AG09309 (cell line): ENCODE results near the gene NPL.

Source experiments
- DNase-seq: peaks from one replicate; pipeline ENCODE4 v3.0.0-alpha.2; 2010; ENCODE audit warnings: low read depth
- H3K4me3 ChIP-seq: 2 replicates; pipeline ENCODE4 v1.5.1; 2011; ENCODE audit warnings: mild to moderate bottlenecking, low read depth, low read length, moderate library complexity; ENCODE audit not compliant: control insufficient read depth
- TF ChIP-seq, protein P1 (sequence below): IDR thresholded peaks from 2 replicates; pipeline ENCODE4 v1.5.1; 2011; ENCODE audit warnings: mild to moderate bottlenecking, low read depth, low read length, inconsistent platforms; ENCODE audit not compliant: insufficient read depth, control insufficient read depth; ENCODE audit errors: missing control alignments

Gene NPL, protein sequence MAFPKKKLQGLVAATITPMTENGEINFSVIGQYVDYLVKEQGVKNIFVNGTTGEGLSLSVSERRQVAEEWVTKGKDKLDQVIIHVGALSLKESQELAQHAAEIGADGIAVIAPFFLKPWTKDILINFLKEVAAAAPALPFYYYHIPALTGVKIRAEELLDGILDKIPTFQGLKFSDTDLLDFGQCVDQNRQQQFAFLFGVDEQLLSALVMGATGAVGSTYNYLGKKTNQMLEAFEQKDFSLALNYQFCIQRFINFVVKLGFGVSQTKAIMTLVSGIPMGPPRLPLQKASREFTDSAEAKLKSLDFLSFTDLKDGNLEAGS

DNA sequence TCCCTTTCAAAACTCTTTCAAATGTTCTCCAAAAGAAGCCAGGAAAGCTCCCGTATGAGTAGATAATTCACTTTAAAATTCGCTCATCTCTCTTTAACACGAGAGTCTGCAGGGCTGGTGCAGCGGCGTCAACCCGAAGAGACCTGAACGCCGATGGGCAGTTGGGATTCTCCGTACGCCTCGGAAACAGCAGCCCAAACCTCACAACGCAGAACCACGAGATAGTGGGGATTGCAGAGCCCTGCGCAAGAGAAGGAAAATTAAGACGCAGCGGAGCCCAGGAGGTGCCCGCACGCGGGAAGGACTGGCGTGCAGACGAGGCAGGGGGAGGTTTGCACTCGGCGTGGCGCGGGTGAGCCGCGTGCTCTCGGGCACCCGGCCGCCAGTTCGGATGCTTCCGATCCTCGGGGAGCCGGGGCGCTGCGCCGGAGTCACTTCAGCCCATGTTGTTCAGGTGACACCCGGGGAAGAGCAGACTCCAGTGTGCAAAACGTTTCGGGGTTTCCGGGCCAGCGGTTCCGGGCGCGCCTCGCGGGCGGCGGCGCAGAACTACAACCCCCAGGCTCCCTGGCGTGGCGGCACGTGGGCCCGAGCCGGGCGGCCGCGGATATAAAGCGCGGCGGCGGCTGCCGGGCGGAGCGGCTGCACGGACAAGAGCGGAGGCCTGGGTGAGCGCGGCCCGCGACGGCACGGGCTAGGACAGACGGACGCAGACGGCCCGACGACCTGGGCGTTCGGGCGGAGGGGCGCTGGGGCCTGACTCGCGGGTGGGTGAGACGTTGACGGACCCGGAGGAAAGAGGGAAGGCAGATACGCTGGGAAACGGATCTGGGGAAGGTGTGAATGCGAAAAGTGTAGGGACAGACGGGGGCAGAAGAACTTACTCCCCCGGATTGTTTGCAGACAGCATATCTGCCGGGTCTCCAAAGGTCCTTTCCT, at the start of gene NPL:
NPL (plus strand) TSS at position 636 of the 939 bp plus-strand sequence. CDS start 4,599 bp downstream, outside the sequence.
- no peak for DNase-seq
- H3K4me3 ChIP-seq: peak within 1 kb of the TSS; percentile 61
- TF ChIP-seq, protein P1, sequence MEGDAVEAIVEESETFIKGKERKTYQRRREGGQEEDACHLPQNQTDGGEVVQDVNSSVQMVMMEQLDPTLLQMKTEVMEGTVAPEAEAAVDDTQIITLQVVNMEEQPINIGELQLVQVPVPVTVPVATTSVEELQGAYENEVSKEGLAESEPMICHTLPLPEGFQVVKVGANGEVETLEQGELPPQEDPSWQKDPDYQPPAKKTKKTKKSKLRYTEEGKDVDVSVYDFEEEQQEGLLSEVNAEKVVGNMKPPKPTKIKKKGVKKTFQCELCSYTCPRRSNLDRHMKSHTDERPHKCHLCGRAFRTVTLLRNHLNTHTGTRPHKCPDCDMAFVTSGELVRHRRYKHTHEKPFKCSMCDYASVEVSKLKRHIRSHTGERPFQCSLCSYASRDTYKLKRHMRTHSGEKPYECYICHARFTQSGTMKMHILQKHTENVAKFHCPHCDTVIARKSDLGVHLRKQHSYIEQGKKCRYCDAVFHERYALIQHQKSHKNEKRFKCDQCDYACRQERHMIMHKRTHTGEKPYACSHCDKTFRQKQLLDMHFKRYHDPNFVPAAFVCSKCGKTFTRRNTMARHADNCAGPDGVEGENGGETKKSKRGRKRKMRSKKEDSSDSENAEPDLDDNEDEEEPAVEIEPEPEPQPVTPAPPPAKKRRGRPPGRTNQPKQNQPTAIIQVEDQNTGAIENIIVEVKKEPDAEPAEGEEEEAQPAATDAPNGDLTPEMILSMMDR: no peak

DNA sequence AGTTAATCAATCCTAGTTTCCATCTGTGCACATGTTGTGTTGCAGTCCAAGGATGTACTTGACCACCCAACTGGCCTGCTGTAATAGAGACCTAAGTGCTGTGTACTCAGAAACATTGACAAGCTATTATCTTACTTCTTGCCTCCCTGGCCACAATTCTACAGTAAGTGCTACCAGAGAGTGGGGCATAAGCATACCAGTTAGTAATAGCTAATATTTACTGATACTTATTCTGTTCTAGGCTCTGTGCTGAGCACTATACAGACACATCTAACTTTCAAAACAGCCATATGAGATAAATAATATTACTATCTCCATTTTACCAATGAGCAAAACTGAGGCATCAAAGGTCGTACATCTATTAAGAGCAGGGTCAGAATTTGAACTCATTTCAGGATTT, 49.5 kb upstream of the NPL start:
- TF ChIP-seq, protein P1: no peak
- DNase-seq: no peak
- H3K4me3 ChIP-seq: no peak overlapping the region

DNA sequence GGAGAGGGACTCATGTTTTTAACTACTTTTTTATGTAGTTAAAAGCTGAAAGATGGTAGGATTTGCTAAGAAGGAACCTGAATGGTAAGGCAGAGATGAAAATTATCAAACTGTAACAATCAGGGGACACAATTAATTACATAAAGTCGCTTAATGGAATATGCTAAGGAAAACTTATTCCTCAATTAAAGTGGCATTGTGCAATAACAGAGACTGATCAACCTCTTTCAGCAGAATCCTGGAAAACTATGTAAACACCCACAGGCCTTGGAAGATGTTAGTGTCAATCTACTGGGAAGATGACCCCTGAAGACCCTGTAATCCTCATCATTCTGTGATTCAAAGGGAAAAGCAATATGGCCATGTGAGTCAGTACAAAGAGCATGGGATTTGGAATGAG, 46.8 kb upstream of the NPL start:
- DNase-seq: no peak
- TF ChIP-seq, protein P1: no peak
- no peak overlapping the region for H3K4me3 ChIP-seq

DNA sequence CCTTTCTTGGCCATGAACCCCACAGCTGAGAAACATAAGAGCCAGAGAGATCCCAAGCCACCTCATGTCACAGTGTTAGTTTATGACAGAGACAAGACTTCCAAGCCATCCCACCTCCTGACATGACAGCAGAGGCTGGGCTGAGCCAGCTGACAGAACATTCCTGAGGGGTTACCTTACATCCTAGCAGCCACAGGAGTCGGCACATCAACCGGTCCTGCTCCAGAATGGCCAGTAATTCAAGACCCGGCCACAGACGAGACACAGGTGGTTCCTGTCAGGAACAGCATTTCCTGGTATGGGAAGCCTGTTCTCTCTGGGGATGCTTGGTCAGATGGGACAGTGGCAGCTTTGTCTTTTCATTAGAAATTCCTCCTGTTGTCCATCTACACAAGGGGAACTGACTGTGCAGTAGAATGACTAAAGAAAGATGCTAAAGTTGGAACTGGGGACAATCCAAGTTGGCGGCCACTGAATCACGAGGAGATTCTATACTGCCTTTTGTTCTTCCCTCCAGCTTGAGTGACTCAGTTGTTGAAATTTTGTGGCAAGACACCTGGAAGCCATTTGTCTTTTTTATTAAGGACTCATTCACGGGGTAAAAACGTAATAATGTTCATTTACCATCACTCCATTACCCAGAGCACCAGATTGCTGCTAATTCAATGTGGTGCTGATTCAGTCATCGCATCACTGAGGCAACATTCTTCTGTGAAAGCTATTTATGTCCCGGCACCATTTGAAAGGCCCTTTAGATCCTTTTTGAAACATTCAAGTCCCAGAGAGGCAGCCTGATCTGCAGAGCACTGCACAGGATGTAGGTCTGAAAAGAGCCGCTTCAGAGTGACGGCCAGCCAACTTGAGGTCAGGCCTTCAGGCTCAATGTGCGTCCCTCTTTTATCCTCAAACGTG, 37.2 kb upstream of the NPL start:
- TF ChIP-seq, protein P1: no peak
- H3K4me3 ChIP-seq: no peak overlapping the region

DNA sequence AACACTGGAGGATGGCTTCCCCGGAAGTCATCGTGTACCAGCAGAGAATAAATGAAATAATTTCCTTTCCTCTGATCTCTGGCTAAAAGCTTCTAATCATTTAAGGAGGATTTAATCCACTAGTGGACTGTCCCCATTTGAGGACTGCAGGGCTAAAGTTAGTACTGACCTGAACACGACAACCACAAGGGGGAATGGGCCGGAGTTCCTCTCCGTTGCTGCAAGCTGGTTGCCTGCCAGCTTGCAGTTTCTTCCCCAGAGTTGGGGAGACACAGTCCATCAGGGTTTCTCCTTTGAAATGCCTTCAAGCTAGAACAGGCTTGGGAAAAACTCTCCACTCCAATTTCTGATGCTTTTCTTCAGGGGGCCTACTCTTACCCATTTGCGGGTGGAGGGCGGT, 35.5 kb upstream of the NPL start:
- TF ChIP-seq, protein P1: no peak
- DNase-seq: no peak
- H3K4me3 ChIP-seq: no peak overlapping the region

More for the DNA sequence above, 37.2 kb upstream of the NPL start:
- DNase-seq: no peak
